ENCODE data around the gene RBBP4.

- TF ChIP-seq CTCF (IDR thresholded peaks at IDR 0.05) (no peak), POLR2A (IDR thresholded peaks at IDR 0.05) (no peak)
Observed at GRCh38 chr1:32606565-32607371, 44.2 kb upstream of the RBBP4 start.
